Subcutaneous adipose tissue (tissue), 4 donors: ENCODE data around the gene FAM89B. TPM values are rescaled to one million over a fixed set of nuclear protein-coding genes. Genes with fewer than 3 reads are reported as not detected.

Experiments used
- CTCF ChIP-seq: fragments of 450-650 bp; IDR thresholded peaks from one replicate; pipeline ENCODE4 v1.5.1; 2016; ENCODE audit warnings: low read depth, mild to moderate bottlenecking, control low read depth, antibody characterized with exemption, moderate library complexity
- small RNA-seq: library from RNA; depleted of rRNA; stranded (forward); fragments of <200 nt; gene quantifications from one replicate; pipeline ENCODE3, GENCODE V24; 2016
- total RNA-seq, 4 donors: library from RNA; depleted of rRNA; stranded (reverse); fragments of >200 nt; gene quantifications; one replicate each; pipeline ENCODE4 v1.1.0, GENCODE V29; 2016

The FAM89B gene
- total RNA-seq, 4 donors from 2014 or later = 15.2 to 48.8 (median 31.0) TPM

GRCh38 chr11:65623177-65623576 lies 50.8 kb downstream of the FAM89B start:
- no peak for TF ChIP-seq CTCF

Small RNA genes within 50 kb of the gene (small RNA-seq; reads per million reads assigned to genes)
- gene AP001362.1 = not detected

Other genes starting within 250 kb of the FAM89B start
- gene DPF2, start 238.7 kb upstream of the FAM89B start, total RNA-seq = 10 to 100 TPM; 20.1 to 34.1 (median 28.1) TPM
- gene TIGD3, start 217.8 kb upstream of the FAM89B start, total RNA-seq = not detected
- 1 to 10 TPM in 3 of 4 donors, under 1 TPM in 1; 0.82 to 7.3 (median 6.8) TPM for gene SLC25A45, start 189.9 kb upstream of the FAM89B start, total RNA-seq
- gene FRMD8, start 185.9 kb upstream of the FAM89B start, total RNA-seq = 10 to 100 TPM; 32.5 to 44.7 (median 40.3) TPM
- 100 to 1,000 TPM; 537 to 773 (median 608) TPM for gene NEAT1, start 149.7 kb upstream of the FAM89B start, total RNA-seq
- over 10,000 TPM; 16,732 to 21,734 (median 18,618) TPM for gene MALAT1, start 73.5 kb upstream of the FAM89B start, total RNA-seq
- 10 to 100 TPM; 63.1 to 85.3 (median 67.0) TPM for gene SCYL1, start 47.5 kb upstream of the FAM89B start, total RNA-seq
- 10 to 100 TPM; 24.8 to 81.3 (median 77.3) TPM for gene LTBP3, start 14.2 kb upstream of the FAM89B start, total RNA-seq
- 10 to 100 TPM; 24.2 to 66.2 (median 35.1) TPM for gene ZNRD2, start 2.1 kb upstream of the FAM89B start, total RNA-seq
- gene EHBP1L1, start 3.5 kb downstream of the FAM89B start, total RNA-seq = 10 to 100 TPM; 27.1 to 79.5 (median 45.7) TPM
- gene KCNK7, start 23.3 kb downstream of the FAM89B start, total RNA-seq = under 1 TPM in 1 of 4 donors, not detected in 3; 0.57 TPM
- 10 to 100 TPM; 25.2 to 58.6 (median 28.8) TPM for gene MAP3K11, start 41.7 kb downstream of the FAM89B start, total RNA-seq
- 10 to 100 TPM; 10.3 to 25.2 (median 11.2) TPM for gene PCNX3, start 43.2 kb downstream of the FAM89B start, total RNA-seq
- 10 to 100 TPM; 19.8 to 42.8 (median 22.9) TPM for gene SIPA1, start 65.6 kb downstream of the FAM89B start, total RNA-seq
- 10 to 100 TPM; 31.5 to 65.7 (median 34.6) TPM for gene RELA, start 90.4 kb downstream of the FAM89B start, total RNA-seq
- 10 to 100 TPM; 39.3 to 54.2 (median 49.0) TPM for gene KAT5, start 139.7 kb downstream of the FAM89B start, total RNA-seq
- gene RNASEH2C, start 148.3 kb downstream of the FAM89B start, total RNA-seq = 100 to 1,000 TPM in 2 of 4 donors, 10 to 100 TPM in 2; 41.6 to 101 (median 97.7) TPM
- 10 to 100 TPM in 3 of 4 donors, 1 to 10 TPM in 1; 7.0 to 30.0 (median 14.6) TPM for gene AP5B1, start 208.4 kb downstream of the FAM89B start, total RNA-seq
- gene OVOL1, start 214.5 kb downstream of the FAM89B start, total RNA-seq = under 1 TPM in 2 of 4 donors, not detected in 2; 0.34 to 0.44 TPM